Fibroblast of lung (primary cell): ENCODE results near the gene SLC35B1.

Source experiments
- CTCF ChIP-seq, 2 donors: IDR thresholded peaks in 1 of 2; conservative IDR thresholded peaks in 1 of 2; 1 replicate in 1 of 2; 2 replicates in 1 of 2; pipeline ENCODE4 v1.5.1; 2011 to 2012; ENCODE audit warnings: low read length in 2 of 2, control low read depth in 1 of 2, inconsistent platforms in 1 of 2, low read depth in 1 of 2, mild to moderate bottlenecking in 1 of 2
- EZH2 ChIP-seq: IDR thresholded peaks from 2 replicates; pipeline ENCODE4 v1.5.1; 2012; ENCODE audit warnings: low read length, control low read depth, mild to moderate bottlenecking; ENCODE audit errors: missing control alignments

- TF ChIP-seq CTCF (conservative IDR thresholded peaks at IDR 0.05 in 1 of 2, IDR thresholded peaks at IDR 0.05 in 1 of 2; ENCODE audit: low read depth in 1 of 2, low read length in 2 of 2) (no peak), EZH2 (no peak)
Observed at GRCh38 chr17:49680314-49680713, 27.4 kb downstream of the SLC35B1 start.
